AG04449 (cell line): ENCODE measurements around the gene IQCM.

ENCODE experiments used
- CTCF ChIA-PET: fragments of 350-600 bp; formaldehyde crosslinking; extraction: SDS; loops from one replicate; lab custom pipeline; 2021; ENCODE audit warnings: antibody characterized with exemption; lab: Yijun Ruan, JAX
- POLR2A ChIA-PET: fragments of 400-600, 350-600 bp; formaldehyde crosslinking; extraction: SDS; loops from one replicate; lab custom pipeline; 2020; ENCODE audit warnings: antibody characterized with exemption, inconsistent platforms; lab: Yijun Ruan, JAX
- DNase-seq: peaks from one replicate; pipeline ENCODE4 v3.0.0-alpha.2; 2010; ENCODE audit warnings: low read depth, low spot score
- H3K4me3 ChIP-seq: 2 replicates; pipeline ENCODE4 v1.5.1; 2011; ENCODE audit warnings: low read depth, mild to moderate bottlenecking, control low read depth, low read length
- CTCF ChIP-seq: IDR thresholded peaks from one replicate; pipeline ENCODE4 v1.5.1; 2011; ENCODE audit warnings: mild to moderate bottlenecking, moderate library complexity, low read length, control low read depth, inconsistent platforms; ENCODE audit not compliant: insufficient read depth; ENCODE audit errors: missing control alignments

Gene IQCM

GRCh38 chr4:149716728-149717127 lies 98.9 kb downstream of the IQCM start:
- ChIA-PET POLR2A (no interaction called here), CTCF (no interaction called here)
- H3K4me3 ChIP-seq, result no peak overlapping the region
- no peak for TF ChIP-seq CTCF
- DNase-seq, result no peak

GRCh38 chr4:149715822-149716585 lies 99.6 kb downstream of the IQCM start:
- no peak for TF ChIP-seq CTCF
- ChIA-PET CTCF (no interaction called here), POLR2A (no interaction called here)
- DNase-seq, result no peak
- no peak overlapping the region for H3K4me3 ChIP-seq

- ChIA-PET POLR2A (no interaction called here), CTCF (interaction anchor here (0.6 kb wide), 1 partner anchor 343 kb away, joined by 3 read pairs; no protein-coding TSS in a partner anchor)
- no peak for DNase-seq
- H3K4me3 ChIP-seq, result no peak overlapping the region
- TF ChIP-seq CTCF, result no peak
Observed at GRCh38 chr4:149713031-149713430, 102.6 kb downstream of the IQCM start.

GRCh38 chr4:149711593-149712365 lies 103.9 kb downstream of the IQCM start:
- H3K4me3 ChIP-seq, result no peak overlapping the region
- CTCF ChIA-PET, result interaction anchor here (1.8 kb wide), 1 partner anchor 26 kb away, joined by 3 read pairs; no protein-coding TSS in a partner anchor
- POLR2A ChIA-PET, result no interaction called here
- no peak for DNase-seq
- no peak for TF ChIP-seq CTCF

- DNase-seq, result peak; percentile 5
- ChIA-PET POLR2A (no interaction called here), CTCF (interaction anchor here (1.6 kb wide), 1 partner anchor 338 kb away, joined by 4 read pairs; no protein-coding TSS in a partner anchor)
- no peak overlapping the region for H3K4me3 ChIP-seq
- TF ChIP-seq CTCF, result no peak
Observed at GRCh38 chr4:149709640-149710039, 106.0 kb downstream of the IQCM start.
